HuH-7.5 (cell line): Measurements from ENCODE around the gene CDC20.
"Not testable (repeated sequence)": the region's sequence is repeated elsewhere in the genome, so short reads cannot be mapped to it uniquely, and the experiment has no call there.

ENCODE experiments used
- DNase-seq: peaks from one replicate; pipeline ENCODE4 v3.0.0; 2011; ENCODE audit warnings: low spot score

CDC20 gene

DNA sequence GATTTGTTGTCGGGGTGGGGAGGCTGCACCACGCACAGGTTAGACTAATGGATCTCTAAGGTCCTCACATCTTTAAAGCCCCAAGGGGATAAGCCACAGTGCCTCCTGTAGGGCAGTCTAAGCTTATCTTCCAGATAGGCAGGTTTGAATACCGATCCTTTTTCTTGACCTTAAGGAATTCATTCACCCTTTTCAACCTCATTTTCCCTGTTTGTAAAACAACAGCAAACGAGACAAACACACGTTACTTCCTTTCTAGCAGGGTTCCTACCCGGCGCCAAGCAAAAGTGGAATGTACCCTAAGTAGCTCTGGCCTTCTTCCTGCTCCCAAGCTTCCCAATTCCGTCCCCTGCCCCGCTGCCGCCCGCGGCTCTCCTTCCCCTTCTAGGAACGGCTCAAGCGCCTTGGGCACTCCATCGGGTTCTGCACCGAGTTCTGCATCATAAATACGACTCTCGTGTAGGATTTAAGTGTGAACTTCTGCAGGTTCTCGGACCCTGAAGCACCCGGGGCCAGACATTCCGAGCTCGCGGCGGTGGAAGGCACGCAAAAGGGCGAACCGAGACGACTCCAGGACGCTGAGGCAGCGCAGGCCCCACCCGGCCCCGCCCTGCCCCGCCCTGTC is 548 bp upstream of the CDC20 start:
- peak; percentile 47 for DNase-seq

DNA sequence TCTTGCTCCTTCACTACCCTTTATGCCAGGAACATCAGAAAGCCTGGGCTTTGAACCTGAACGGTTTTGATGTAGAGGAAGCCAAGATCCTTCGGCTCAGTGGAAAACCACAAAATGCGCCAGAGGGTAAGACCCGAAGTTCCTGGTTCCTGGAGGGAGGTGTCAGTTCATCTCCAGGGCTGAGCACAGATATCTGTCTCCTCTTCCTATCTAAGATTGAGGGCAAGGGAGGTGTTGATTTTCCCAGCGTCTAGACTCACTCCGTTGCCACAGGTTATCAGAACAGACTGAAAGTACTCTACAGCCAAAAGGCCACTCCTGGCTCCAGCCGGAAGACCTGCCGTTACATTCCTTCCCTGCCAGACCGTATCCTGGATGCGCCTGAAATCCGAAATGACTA is 915 bp downstream of the CDC20 start:
- no peak for DNase-seq

- no peak for DNase-seq
These were observed 1.8 kb downstream of the CDC20 start for GRCh38 chr1:43360616-43361015.

DNA sequence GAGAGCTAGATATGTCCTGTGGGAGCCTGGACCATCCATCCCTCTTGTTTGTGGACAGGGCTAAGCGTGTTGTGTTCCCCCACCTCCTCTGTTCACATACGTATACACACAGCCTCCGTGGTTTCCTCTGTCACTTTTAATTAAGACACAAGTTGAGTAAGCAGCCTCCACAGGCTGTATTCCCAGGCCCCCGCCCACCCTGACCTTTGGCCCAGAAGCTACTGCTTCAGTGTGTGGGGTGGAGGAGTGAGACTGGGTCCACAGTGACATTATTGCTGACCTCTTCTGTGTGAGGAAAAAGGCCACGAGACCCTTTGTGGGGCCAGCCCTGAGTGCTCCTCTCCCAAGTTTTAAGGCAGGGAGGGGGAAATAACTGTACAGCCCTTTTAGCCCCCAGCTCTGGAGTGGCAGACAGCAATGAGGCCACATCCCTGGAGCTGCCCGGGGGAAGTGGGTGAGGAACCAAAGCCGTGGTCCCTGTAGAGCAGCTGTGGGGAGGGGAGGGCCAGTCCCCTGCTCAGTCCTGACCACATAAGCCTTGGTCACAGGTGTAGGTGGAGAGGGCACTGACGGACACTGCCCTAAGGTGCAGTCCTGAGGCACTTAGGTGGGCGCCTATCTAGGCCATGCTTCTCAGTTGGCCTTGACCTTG is 4.6 kb downstream of the CDC20 start:
- DNase-seq = no peak

- no peak for DNase-seq
These were observed 5.2 kb downstream of the CDC20 start for GRCh38 chr1:43363935-43364525.

GRCh38 chr1:43365678-43366077 is 6.9 kb downstream of the CDC20 start:
- DNase-seq = no peak

DNA sequence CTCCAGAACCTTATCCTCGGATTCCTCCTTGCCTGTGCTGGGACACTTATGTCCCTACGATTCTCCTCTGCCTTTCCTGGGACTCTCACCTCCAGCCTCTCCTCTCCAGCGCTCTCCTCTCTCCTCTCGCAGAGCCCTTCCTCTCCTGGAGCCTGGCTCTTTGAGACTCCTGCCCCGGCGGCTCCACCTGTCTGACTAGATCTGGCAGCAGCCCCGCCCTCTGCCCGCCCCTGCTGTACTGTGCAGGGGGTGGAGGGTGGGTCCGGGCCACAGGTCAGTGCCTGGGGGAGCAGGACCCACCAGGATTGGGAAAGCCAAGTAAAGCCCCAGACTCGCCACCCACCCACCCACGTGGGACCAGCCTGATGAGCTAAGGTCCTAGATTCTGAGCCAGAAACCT is 7.4 kb downstream of the CDC20 start:
- no peak for DNase-seq

- no peak for DNase-seq
These were observed 7.8 kb downstream of the CDC20 start for GRCh38 chr1:43366601-43367025.

- DNase-seq = peak; percentile 60
These were observed 8.5 kb downstream of the CDC20 start for GRCh38 chr1:43367026-43367903.

GRCh38 chr1:43367904-43368645 is 9.3 kb downstream of the CDC20 start, which contains the start of gene ELOVL1:
Gene ELOVL1 (minus strand): TSS chr1:43368011. CDS start chr1:43365609, 2,402 bp downstream.
- DNase-seq = peak; percentile 88

GRCh38 chr1:43368646-43369020 is 9.9 kb downstream of the CDC20 start:
- no peak for DNase-seq

DNA sequence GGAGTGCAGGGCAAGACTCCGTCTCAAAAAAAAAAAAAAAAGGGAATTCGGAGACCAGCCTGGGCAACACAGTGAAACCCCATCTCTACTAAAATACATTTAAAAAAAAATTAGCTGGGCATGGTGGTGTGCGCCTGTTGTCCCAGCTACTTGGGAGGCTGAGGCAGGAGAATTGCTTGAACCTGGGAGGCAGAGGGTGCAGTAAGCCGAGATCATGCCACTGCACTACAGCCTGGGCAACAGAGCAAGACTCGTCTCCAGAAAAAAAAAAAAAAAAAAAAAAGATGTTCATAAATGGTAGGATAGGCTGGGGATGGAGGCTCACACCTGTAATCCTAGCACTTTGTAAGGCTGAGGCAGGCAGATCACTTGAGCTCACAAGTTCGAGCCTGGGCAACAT is 11.0 kb downstream of the CDC20 start:
- not testable (repeated sequence) for DNase-seq

GRCh38 chr1:43370564-43370963 is 11.8 kb downstream of the CDC20 start:
- no peak for DNase-seq

- DNase-seq = no peak
These were observed 13.4 kb downstream of the CDC20 start for GRCh38 chr1:43372172-43372571.

DNA sequence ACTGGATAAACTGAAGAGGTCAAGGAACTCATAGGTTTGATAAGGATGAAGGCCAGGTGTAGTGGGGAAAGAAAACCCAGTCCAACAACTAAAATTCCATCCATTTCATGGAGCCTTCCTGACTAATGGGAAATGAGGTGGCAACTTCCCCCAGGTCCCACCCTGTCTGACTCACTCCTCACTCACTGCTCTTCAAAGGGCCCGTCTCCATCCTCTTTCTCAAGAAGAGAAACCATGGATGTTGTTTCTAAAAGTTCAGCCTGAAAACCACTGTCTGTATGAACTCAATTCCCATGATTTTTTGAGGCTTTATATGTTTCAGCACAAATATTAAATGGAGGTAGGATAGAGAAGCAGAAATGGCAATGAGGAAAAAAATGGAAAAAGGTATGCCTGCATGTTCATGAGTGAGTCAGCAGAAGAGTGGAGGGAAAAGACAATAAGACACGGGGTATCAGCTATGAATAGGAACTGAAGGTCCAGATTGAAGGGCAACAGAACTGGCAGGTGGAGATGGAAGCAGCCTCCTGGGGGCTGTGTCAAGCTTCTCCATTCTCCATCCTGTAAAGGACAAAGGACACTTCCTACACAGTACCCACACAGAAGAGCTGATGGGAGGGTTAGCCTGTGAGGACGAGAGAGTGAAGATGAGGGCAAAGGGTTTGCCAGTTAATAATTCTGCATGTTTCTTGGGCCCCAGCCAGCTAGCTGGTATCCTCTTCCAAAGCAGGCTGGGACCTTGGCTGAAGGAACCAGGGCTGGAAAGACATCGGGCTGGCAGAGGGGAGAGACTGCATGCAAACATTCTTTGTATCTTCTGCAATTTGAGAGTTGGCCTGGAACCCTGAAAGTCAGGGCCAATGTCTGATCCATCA is 14.5 kb downstream of the CDC20 start:
- no peak for DNase-seq

DNA sequence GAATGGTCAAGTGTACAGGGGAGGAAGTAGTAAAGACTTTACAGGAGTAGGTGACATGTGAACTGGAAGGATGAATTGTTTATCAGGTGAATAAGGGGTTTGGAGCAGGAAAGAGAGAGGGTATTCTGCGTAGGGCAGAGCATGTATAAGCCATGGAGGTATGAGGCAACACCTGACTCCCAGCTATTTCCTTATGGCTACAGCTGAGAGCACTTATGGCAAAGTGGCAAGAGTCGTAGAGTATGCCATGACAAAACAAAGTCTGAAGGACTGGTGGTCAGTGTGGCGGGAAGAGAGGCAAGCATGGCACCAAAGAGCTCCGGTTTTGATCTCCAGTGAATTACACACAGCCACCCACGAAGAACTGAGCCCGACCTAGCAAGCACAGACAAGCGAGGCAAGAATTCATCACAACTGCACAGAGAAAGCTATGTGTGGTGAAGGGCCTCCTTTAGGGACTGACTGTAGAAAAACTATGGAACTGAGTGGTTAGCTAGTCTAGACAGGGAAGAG is 18.0 kb downstream of the CDC20 start:
- no peak for DNase-seq

GRCh38 chr1:43377831-43378230 is 19.1 kb downstream of the CDC20 start:
- no peak for DNase-seq

DNA sequence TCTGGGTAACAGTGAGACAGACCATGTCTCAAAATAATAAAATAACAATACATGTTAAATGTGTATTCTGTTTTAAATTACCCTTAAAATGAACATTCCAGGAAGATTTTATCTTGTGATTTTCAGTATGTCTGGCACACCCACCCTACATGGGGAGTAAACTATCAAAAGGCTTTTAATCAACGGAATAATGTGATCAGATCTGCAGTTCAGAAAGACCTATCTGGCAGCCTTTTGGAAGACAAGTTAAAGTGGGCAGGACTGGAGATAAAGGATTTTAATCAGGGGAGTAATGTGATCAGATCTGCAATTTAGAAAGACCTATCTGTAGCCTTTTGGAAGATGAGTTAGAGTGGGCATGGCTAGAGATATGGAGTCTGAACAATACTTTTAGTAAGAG is 20.7 kb downstream of the CDC20 start:
- DNase-seq = no peak

- no peak for DNase-seq
These were observed 22.8 kb downstream of the CDC20 start for GRCh38 chr1:43381612-43382011.

DNA sequence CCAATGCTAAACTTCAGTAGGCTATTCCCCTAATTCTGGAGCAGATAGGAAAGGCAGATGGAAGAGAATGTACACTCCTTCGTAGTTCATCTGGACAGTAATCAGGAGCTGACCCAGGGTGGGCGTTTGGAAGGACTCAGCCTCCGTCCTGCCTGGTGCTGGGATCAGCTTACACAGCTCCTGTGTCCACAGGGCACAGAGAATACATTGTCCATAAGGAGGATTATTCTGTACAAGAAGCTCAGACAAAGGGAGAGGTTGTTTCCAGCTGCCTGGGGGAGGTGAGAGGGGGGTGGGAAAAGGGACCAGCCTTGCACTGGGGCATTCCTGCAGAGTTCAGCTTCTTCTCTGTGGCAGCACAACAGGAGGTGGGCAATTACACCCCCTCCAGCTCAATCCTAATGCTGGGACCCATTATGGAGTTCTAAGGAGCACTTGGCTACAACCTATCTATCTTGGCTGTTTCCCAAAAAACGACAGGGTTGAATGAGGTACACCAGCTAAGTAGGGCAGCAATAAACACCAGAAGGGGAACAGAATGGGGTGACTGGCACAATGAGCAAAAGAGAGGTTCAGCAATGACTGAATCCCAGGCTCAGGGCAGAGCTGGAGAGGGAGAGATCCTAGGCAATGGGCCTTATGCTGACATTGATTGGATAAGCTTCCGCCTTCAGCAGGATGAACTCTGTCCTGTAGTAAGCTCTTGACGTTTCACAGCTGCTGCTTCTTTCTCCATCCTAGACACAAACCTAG is 23.4 kb downstream of the CDC20 start:
- DNase-seq = no peak
